BLaER1 (cell line): ENCODE data around the gene IRF2BP2.
A peak's percentile ranks its signal among the peaks of the same experiment; 100 is the strongest.
"Not testable (repeated sequence)": the region's sequence is repeated elsewhere in the genome, so short reads cannot be mapped to it uniquely, and the experiment has no call there.

Source experiments
- H3K27ac ChIP-seq: shearing (Covaris generic); formaldehyde crosslinking; 2 replicates; pipeline ENCODE4 v1.8.1; 2022
- H3K27me3 ChIP-seq: shearing (Covaris generic); formaldehyde crosslinking; 2 replicates; pipeline ENCODE4 v1.8.1; 2022
- H3K36me3 ChIP-seq: shearing (Covaris generic); formaldehyde crosslinking; 2 replicates; pipeline ENCODE4 v1.8.1; 2022
- H3K4me1 ChIP-seq: shearing (Covaris generic); formaldehyde crosslinking; 2 replicates; pipeline ENCODE4 v1.8.1; 2022
- H3K4me2 ChIP-seq: shearing (Covaris generic); formaldehyde crosslinking; 2 replicates; pipeline ENCODE4 v1.8.1; 2022
- H3K4me3 ChIP-seq: shearing (Covaris generic); formaldehyde crosslinking; 2 replicates; pipeline ENCODE4 v1.8.1; 2022
- H3K9ac ChIP-seq: shearing (Covaris generic); formaldehyde crosslinking; 2 replicates; pipeline ENCODE4 v1.8.1; 2022
- H3K9me3 ChIP-seq: shearing (Covaris generic); formaldehyde crosslinking; 2 replicates; pipeline ENCODE4 v1.8.1; 2022
- H4K20me1 ChIP-seq: shearing (Covaris generic); formaldehyde crosslinking; 2 replicates; pipeline ENCODE4 v1.8.1; 2022
- Cebpa-rat ChIP-seq: shearing (Covaris generic); IDR thresholded peaks from 2 replicates; pipeline ENCODE4 v1.8.1; 2022

IRF2BP2 gene

GRCh38 chr1:234597894-234598293, 12.1 kb downstream of the IRF2BP2 start:
- Histone ChIP-seq H3K27ac (no peak overlapping the region), H3K4me2 (no peak overlapping the region; the same call in 1 of the 2 replicates), H3K27me3 (no peaks in the 10 kb centered on the region), H3K4me3 (no peak overlapping the region), H3K9ac (no peak overlapping the region), H4K20me1 (no peaks in the 10 kb centered on the region), H3K4me1 (peaks cover 54% of the 10 kb centered on the region), H3K9me3 (peaks cover 30% of the 10 kb centered on the region), H3K36me3 (peaks cover 31% of the 10 kb centered on the region)
- TF ChIP-seq Cebpa-rat = no peak

GRCh38 chr1:234595899-234596298, 14.1 kb downstream of the IRF2BP2 start:
- no peak for TF ChIP-seq Cebpa-rat
- Histone ChIP-seq H3K27ac (no peak overlapping the region), H3K9ac (no peak overlapping the region)

GRCh38 chr1:234594575-234594974, 15.4 kb downstream of the IRF2BP2 start:
- not testable (repeated sequence) for H3K4me2 ChIP-seq, H3K27ac ChIP-seq, H3K9ac ChIP-seq, H3K27me3 ChIP-seq, H3K4me3 ChIP-seq, H4K20me1 ChIP-seq
- Histone ChIP-seq H3K9me3 (peaks cover 30% of the 10 kb centered on the region), H3K4me1 (peaks cover 29% of the 10 kb centered on the region), H3K36me3 (peaks cover 27% of the 10 kb centered on the region)

More at GRCh38 chr1:234595899-234596298, 14.1 kb downstream of the IRF2BP2 start:
- Histone ChIP-seq H4K20me1 (no peaks in the 10 kb centered on the region), H3K9me3 (peaks cover 30% of the 10 kb centered on the region), H3K4me1 (peaks cover 36% of the 10 kb centered on the region), H3K4me2 (no peak overlapping the region), H3K36me3 (peaks cover 27% of the 10 kb centered on the region), H3K27me3 (no peaks in the 10 kb centered on the region), H3K4me3 (no peak overlapping the region)

- Histone ChIP-seq H3K4me3 (no peak overlapping the region), H3K27me3 (no peaks in the 10 kb centered on the region), H4K20me1 (no peaks in the 10 kb centered on the region), H3K27ac (no peak overlapping the region), H3K4me1 (peaks cover 23% of the 10 kb centered on the region), H3K9ac (no peak overlapping the region), H3K9me3 (peaks cover 30% of the 10 kb centered on the region), H3K4me2 (peak overlapping the region; percentile 7; the same call in 1 of the 2 replicates), H3K36me3 (peaks cover 27% of the 10 kb centered on the region)
- TF ChIP-seq Cebpa-rat = no peak
Measured at GRCh38 chr1:234593771-234594504, 16.0 kb downstream of the IRF2BP2 start.

GRCh38 chr1:234593109-234593508, 16.9 kb downstream of the IRF2BP2 start:
- no peaks in the 10 kb centered on the region for H4K20me1 ChIP-seq
- no peak overlapping the region for H3K4me2 ChIP-seq
- H3K4me3 ChIP-seq = no peak overlapping the region
- H3K4me1 ChIP-seq = peaks cover 19% of the 10 kb centered on the region
- H3K36me3 ChIP-seq = peaks cover 27% of the 10 kb centered on the region
- H3K9ac ChIP-seq = no peak overlapping the region
- no peaks in the 10 kb centered on the region for H3K27me3 ChIP-seq
- H3K9me3 ChIP-seq = peaks cover 30% of the 10 kb centered on the region
- H3K27ac ChIP-seq = no peak overlapping the region
- TF ChIP-seq Cebpa-rat = no peak

DNA sequence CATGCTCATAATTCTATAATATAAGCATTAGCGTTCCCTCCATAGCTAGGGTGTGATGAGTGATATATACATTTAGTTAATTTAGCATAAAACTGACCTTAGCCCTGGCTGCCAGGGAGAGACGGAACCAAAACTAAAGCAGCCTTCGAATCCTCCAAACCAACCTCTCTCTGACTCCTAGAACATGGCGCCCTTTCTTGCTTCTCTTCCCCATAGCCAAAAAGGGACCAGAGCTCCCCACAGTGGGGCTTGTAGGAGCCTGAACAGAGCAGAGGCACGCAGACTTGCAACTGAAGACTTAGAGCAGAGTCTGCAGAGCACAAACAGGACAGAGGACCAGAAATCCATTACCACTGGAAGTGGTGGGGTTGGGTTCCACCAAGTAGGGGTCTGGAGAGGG, 17.7 kb downstream of the IRF2BP2 start:
- no peaks in the 10 kb centered on the region for H3K27me3 ChIP-seq

DNA sequence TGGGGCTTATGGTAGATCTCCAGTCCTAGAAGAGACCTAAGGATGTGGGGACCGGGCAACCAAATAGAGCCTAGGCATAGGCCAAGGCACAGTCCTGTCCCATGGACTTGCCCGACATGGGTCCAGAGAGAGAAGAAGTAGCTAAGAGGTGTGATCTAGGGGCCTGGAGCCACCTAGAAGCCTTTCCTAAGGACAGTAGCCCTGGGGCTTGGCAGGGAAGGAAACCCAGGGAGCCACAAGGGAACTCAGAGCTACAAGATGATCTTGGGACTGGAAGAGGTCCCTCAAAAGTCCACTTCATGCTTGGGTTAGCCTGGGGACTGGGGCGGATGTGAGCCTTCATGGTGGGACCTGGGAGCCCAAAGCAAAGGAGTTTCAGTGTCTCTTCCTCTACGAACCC, 18.8 kb downstream of the IRF2BP2 start:
- H3K9ac ChIP-seq = no peak overlapping the region
- TF ChIP-seq Cebpa-rat = no peak
- no peak overlapping the region for H3K27ac ChIP-seq
- H3K4me3 ChIP-seq = no peak overlapping the region
- peaks cover 17% of the 10 kb centered on the region for H3K4me1 ChIP-seq
- H3K4me2 ChIP-seq = no peak overlapping the region
- H3K36me3 ChIP-seq = peaks cover 16% of the 10 kb centered on the region
- no peaks in the 10 kb centered on the region for H4K20me1 ChIP-seq
- H3K9me3 ChIP-seq = peaks cover 18% of the 10 kb centered on the region
- H3K27me3 ChIP-seq = no peaks in the 10 kb centered on the region

More for the DNA sequence above, 17.7 kb downstream of the IRF2BP2 start:
- no peak overlapping the region for H3K4me3 ChIP-seq
- no peaks in the 10 kb centered on the region for H4K20me1 ChIP-seq
- H3K9me3 ChIP-seq = peaks cover 28% of the 10 kb centered on the region
- no peak overlapping the region for H3K27ac ChIP-seq
- no peak for TF ChIP-seq Cebpa-rat
- H3K4me2 ChIP-seq = no peak overlapping the region
- H3K4me1 ChIP-seq = peaks cover 17% of the 10 kb centered on the region
- H3K9ac ChIP-seq = no peak overlapping the region
- peaks cover 25% of the 10 kb centered on the region for H3K36me3 ChIP-seq

GRCh38 chr1:234589854-234590620, 19.9 kb downstream of the IRF2BP2 start:
- H3K4me2 ChIP-seq = no peak overlapping the region
- H3K4me3 ChIP-seq = no peak overlapping the region
- peaks cover 5% of the 10 kb centered on the region for H3K36me3 ChIP-seq
- peaks cover 7% of the 10 kb centered on the region for H3K9me3 ChIP-seq
- H3K27me3 ChIP-seq = no peaks in the 10 kb centered on the region
- H3K27ac ChIP-seq = no peak overlapping the region
- TF ChIP-seq Cebpa-rat = no peak
- peaks cover 26% of the 10 kb centered on the region for H3K4me1 ChIP-seq
- no peak overlapping the region for H3K9ac ChIP-seq
- no peaks in the 10 kb centered on the region for H4K20me1 ChIP-seq

DNA sequence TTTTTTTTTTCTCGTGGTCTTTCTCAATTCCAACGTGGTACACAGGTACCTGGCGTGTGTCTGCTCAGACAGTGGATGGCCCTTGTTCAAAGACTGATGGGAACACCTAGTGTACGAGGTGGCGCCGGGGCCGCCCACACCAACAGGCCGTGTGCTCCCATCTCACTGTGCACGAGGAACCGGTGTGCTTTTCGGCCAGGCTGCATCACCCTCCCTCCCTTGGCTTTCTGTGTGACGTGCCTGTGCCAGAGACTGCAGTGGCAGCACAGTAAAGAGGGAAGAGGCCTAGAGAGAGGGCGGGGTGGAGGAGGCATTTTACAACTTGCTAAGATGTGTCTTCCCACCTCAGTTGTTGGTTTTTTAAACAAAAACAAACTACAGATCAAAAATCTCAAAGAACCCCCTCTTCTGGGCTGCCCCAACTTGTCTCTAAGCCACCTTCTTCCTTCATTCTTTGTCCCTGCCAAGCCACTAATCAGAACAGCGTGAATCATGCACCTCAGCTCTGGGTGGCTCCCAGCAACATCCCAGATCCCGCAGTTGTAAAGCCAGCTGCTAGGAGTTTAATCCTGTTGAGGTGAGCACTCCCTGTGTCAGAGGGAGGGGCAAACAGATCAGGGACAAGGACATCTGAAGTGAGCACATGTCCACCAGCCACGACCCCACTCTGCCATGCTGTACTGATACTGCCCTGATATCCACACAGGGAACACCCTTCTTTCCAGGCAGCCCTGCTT, 20.7 kb downstream of the IRF2BP2 start:
- H3K27me3 ChIP-seq = no peaks in the 10 kb centered on the region
- TF ChIP-seq Cebpa-rat = no peak
- peaks cover 25% of the 10 kb centered on the region for H3K4me1 ChIP-seq
- H3K9me3 ChIP-seq = no peaks in the 10 kb centered on the region
- no peaks in the 10 kb centered on the region; the same call in 1 of the 2 replicates for H3K36me3 ChIP-seq
- no peaks in the 10 kb centered on the region for H4K20me1 ChIP-seq
- no peak overlapping the region for H3K4me2 ChIP-seq
- H3K27ac ChIP-seq = no peak overlapping the region
- H3K4me3 ChIP-seq = no peak overlapping the region
- H3K9ac ChIP-seq = no peak overlapping the region
